Heart left ventricle (tissue), 16 donors: ENCODE measurements around the gene GM2A. TPM values are rescaled to one million over a fixed set of nuclear protein-coding genes. Genes with fewer than 3 reads are reported as not detected.
A peak's percentile ranks its signal among the peaks of the same experiment; 100 is the strongest.

Experiments
- ATAC-seq, 4 donors: fragments of 200-7000 bp; cut with Tn5 transposase; one replicate each; pipeline ENCODE4 v1.9.1; 2020 to 2022; ENCODE audit warnings: moderate library complexity in 4 of 4, mild to moderate bottlenecking in 3 of 4, moderate number of reproducible peaks in 1 of 4
- DNase-seq, 5 donors: peaks; one replicate each; pipeline ENCODE4 v3.0.0-alpha.2; 2020
- H3K27ac ChIP-seq, 12 donors: fragments of 200-600 bp; sonication (generic) in 4 of 12; one replicate each; pipeline versions ENCODE4 v1.5.0 to v1.8.0; 2016 to 2022; ENCODE audit warnings: mild to moderate bottlenecking in 2 of 12
- H3K27me3 ChIP-seq, 9 donors: fragments of 200-600 bp; sonication (generic) in 2 of 9; one replicate each; pipeline versions ENCODE4 v1.5.1 to v1.8.0; 2016 to 2022; ENCODE audit warnings: mild to moderate bottlenecking in 3 of 9
- H3K36me3 ChIP-seq, 9 donors: fragments of 200-600 bp; sonication (generic) in 2 of 9; one replicate each; pipeline versions ENCODE4 v1.5.0 to v1.8.0; 2018 to 2022; ENCODE audit warnings: mild to moderate bottlenecking in 2 of 9
- H3K4me1 ChIP-seq, 12 donors: fragments of 200-600 bp; sonication (generic) in 4 of 12; one replicate each; pipeline versions ENCODE4 v1.5.0 to v1.8.0; 2016 to 2022; ENCODE audit warnings: mild to moderate bottlenecking in 3 of 12
- H3K4me3 ChIP-seq, 12 donors: fragments of 200-600 bp; sonication (generic) in 4 of 12; one replicate each; pipeline versions ENCODE4 v1.5.0 to v1.8.0; 2017 to 2022; ENCODE audit warnings: mild to moderate bottlenecking in 9 of 12, moderate library complexity in 4 of 12
- H3K9me3 ChIP-seq, 12 donors: fragments of 200-600 bp; sonication (generic) in 4 of 12; one replicate each; pipeline versions ENCODE4 v1.5.0 to v1.8.0; 2016 to 2022; ENCODE audit warnings: mild to moderate bottlenecking in 1 of 12
- CTCF ChIP-seq, 12 donors: fragments of 200-600 bp; sonication (generic) in 4 of 12; IDR thresholded peaks; one replicate each; pipeline versions ENCODE4 v1.5.0 to v1.8.0; 2018 to 2022; ENCODE audit warnings: antibody characterized with exemption in 12 of 12, mild to moderate bottlenecking in 5 of 12
- POLR2A ChIP-seq, 2 donors: fragments of 450-650 bp; IDR thresholded peaks; one replicate each; pipeline ENCODE4 v1.6.1; 2017; ENCODE audit warnings: antibody characterized with exemption in 2 of 2, mild to moderate bottlenecking in 2 of 2, moderate library complexity in 2 of 2
- WGBS, 4 donors: extraction: QIAGEN DNeasy Blood & Tissue Kit in 2 of 4; methylation state at CpG; one replicate each; pipeline versions ENCODE4 v1.1.5 to v1.1.7; 2013 to 2018; 5-methylcytosine and 5-hydroxymethylcytosine counted together
- intact Hi-C, 10 donors: fragments of 100-400 bp; cut with DNase I; formaldehyde crosslinking; loops; one replicate each; pipeline versions ENCODE4 v1.11.1 to v1.14.2; 2022
- polyA plus RNA-seq, 2 donors: library from polyadenylated mRNA; stranded (reverse); fragments of 200-250 nt; gene quantifications; one replicate each; pipeline ENCODE4 v1.2.3, GENCODE V29; 2013
- total RNA-seq, 9 donors: library from RNA; depleted of rRNA in 2 of 9; stranded (reverse); fragments of >200 nt in 2 of 9; fragmentation: NEBNext Ultra II Directional in 3 of 9; extraction: Animal tissue kit (Norgen Biotek cat#: 25700) in 3 of 9; gene quantifications; one replicate each; pipeline versions ENCODE4 v1.1.0 to v1.2.4, GENCODE V29; 2016 to 2023
- donor health status: ischemic (EF 13 %, LVEDD 7.1; RV severe dilation, severe dysfunction).
- donor health status: healthy with polysubstance abuse.
- donor health status: DM: no; HTN: yes; CAD: no.
- donor health status: DM: no; HTN: no; CAD: no.
- donor health status: ischemic (EF 25% LVEDD 6.9; RV normal size, moderate dysfunction).
- donor health status: ischemic (EF 25% LVEDD 5.7; RV mildly dilated, moderate dysfunction).
- donor health status: healthy.
- donor health status: DM: yes; HTN: yes; CAD: no.
- donor health status: ischemic (EF 35%, LVEDD 5.7; RV mildly dilated, moderate dysfunction).
- donor health status: nonischemic (EF 11% LVEDD 7.7; RV severe dilation, severe dysfunction).
- donor health status: DM: yes; HTN: yes; CAD: no.
- donor health status: PGD.
- donor health status: ischemic (EF 29% LVEDD 5.4; RV normal size, mild dysfunction).
- donor health status: nonischemic (EF 23%, LVEDD 6.1; RV moderate dilation, normal function).

GM2A gene
- total and polyA plus RNA-seq, 11 donors, result 22.8 to 71.4 (median 40.0) TPM

DNA sequence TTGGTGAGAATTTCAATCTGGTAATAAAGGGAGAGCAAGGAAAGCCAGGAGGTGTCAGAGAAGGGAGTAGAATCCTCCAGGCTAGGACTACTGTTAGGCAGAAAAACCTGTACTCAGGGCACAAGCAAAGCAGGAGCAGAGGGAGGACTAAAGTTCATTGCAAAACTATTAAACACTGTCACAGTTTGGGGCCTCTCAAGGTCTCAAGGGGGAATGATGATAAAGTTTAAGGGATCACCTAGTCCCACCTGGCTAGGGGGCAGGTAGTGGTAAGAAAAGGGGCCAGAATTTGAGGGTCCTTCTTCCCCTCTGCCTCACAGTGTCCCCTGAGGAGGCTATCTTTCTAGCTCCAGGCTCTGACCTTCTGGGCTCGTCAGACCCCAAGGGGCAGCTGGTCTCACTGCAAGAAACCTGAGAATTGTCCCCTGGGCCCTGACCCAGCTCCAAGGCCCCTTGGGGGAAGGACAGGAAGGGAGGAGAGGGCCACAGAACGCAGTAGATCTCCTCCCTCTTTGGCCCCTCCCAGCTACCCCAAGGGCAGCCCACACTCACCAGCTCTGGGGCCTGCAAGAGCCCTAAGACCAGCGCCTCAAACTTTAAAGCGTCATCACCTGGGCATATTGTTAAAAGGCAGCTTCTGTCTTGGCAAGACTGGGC lies 30.1 kb upstream of the GM2A start:
- no peaks in the 10 kb centered on the region for H3K9me3 ChIP-seq
- H3K27me3 ChIP-seq, result no peaks in the 10 kb centered on the region
- H3K27ac ChIP-seq, result peak overlapping the region; percentile 76 to 96 (median 90)
- no peaks in the 10 kb centered on the region for H3K36me3 ChIP-seq
- whole genome bisulfite sequencing, 4 donors, result 7 to 18% (median 11%) methylated on average over 2 to 4 of the region's 4 CpGs
- no peak for TF ChIP-seq CTCF (IDR thresholded peaks at IDR 0.05)
- no peak for TF ChIP-seq POLR2A (IDR thresholded peaks at IDR 0.05)
- DNase-seq, result peak; percentile 65 to 76 (median 72)
- peaks cover 6 to 68% (median 51%) of the 10 kb centered on the region in 12 donors for H3K4me1 ChIP-seq
- peak; percentile 64 to 86 (median 74) for ATAC-seq
- peak overlapping the region; percentile 68 to 95 (median 82) for H3K4me3 ChIP-seq
- intact Hi-C loops, result loop anchor here in 2 of 10 donors (5.0 to 10.0 kb wide), 2 partner anchors 41 to 58 kb away; no protein-coding TSS in a partner anchor

GRCh38 chr5:151223447-151224264 lies 29.3 kb upstream of the GM2A start, which contains the start of gene CCDC69:
CCDC69 (minus strand) TSS chr5:151224092; CDS start chr5:151223970, 122 bp downstream.
- Histone ChIP-seq H3K27ac (peak within 1 kb of the TSS; percentile 76 to 96 (median 90)), H3K36me3 (no peaks in the 10 kb centered on the region), H3K4me1 (peaks cover 6 to 60% (median 43%) of the 10 kb centered on the region in 12 donors), H3K9me3 (no peaks in the 10 kb centered on the region), H3K4me3 (peak within 1 kb of the TSS; percentile 68 to 95 (median 82)), H3K27me3 (no peaks in the 10 kb centered on the region)
- ATAC-seq (peak; percentile 83 to 92 (median 88)), DNase-seq (peak; percentile 83 to 90 (median 86))
- 0 to 4% (median 1%) methylated on average over 28 to 58 of the region's 58 CpGs for WGBS, 4 donors
- intact Hi-C loops, result loop anchor here in 2 of 10 donors (5.0 to 10.0 kb wide), 2 partner anchors 41 to 59 kb away; no protein-coding TSS in a partner anchor
- TF ChIP-seq POLR2A (IDR thresholded peaks at IDR 0.05) (peak; percentile 77 to 92), CTCF (IDR thresholded peaks at IDR 0.05) (peak in 7 of 12 donors; percentile 23 to 51 (median 33))

DNA sequence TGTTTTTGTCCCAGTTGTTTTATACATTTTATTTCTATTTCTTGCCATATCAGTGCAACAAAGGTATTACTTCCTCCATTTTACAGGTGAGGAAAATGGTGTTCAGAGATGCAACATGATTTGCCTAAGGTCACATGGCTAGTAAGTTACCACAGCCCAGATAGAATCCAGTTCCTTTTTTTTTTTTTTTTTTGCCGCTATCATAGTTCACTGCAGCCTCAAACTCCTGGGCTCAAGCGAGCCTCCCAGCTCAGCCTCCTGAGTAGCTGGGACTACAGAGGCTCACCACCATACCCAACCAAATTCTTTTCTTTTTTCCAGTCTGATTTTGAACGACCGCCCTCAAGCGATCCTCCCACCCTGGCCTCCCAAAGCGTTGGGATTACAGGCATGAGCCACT lies 28.6 kb upstream of the GM2A start:
- no peaks in the 10 kb centered on the region for H3K27me3 ChIP-seq
- no peaks in the 10 kb centered on the region for H3K36me3 ChIP-seq
- DNase-seq, result no peak
- peaks cover 6 to 53% (median 41%) of the 10 kb centered on the region in 12 donors for H3K4me1 ChIP-seq
- no peak for ATAC-seq
- TF ChIP-seq CTCF (IDR thresholded peaks at IDR 0.05) (no peak), POLR2A (IDR thresholded peaks at IDR 0.05) (no peak)
- H3K9me3 ChIP-seq, result no peaks in the 10 kb centered on the region
- peak overlapping the region in 10 of 12 donors; percentile 84 to 96 (median 90) for H3K27ac ChIP-seq
- peak overlapping the region in 10 of 12 donors; percentile 68 to 95 (median 82) for H3K4me3 ChIP-seq
- WGBS, 4 donors, result 81 to 90% (median 85%) methylated on average over 6 of the region's 6 CpGs
- intact Hi-C loops, result loop anchor here in 2 of 10 donors (5.0 to 10.0 kb wide), 2 partner anchors 42 to 60 kb away; no protein-coding TSS in a partner anchor
